Measurements from ENCODE around the gene EIF2D.
A peak's percentile ranks its signal among the peaks of the same experiment; 100 is the strongest.
"Not testable (repeated sequence)": the region's sequence is repeated elsewhere in the genome, so short reads cannot be mapped to it uniquely, and the experiment has no call there.

The EIF2D gene, protein sequence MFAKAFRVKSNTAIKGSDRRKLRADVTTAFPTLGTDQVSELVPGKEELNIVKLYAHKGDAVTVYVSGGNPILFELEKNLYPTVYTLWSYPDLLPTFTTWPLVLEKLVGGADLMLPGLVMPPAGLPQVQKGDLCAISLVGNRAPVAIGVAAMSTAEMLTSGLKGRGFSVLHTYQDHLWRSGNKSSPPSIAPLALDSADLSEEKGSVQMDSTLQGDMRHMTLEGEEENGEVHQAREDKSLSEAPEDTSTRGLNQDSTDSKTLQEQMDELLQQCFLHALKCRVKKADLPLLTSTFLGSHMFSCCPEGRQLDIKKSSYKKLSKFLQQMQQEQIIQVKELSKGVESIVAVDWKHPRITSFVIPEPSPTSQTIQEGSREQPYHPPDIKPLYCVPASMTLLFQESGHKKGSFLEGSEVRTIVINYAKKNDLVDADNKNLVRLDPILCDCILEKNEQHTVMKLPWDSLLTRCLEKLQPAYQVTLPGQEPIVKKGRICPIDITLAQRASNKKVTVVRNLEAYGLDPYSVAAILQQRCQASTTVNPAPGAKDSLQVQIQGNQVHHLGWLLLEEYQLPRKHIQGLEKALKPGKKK

GRCh38 chr1:206612129-206612876, at the start of gene EIF2D:
EIF2D (minus strand) TSS chr1:206612465; CDS start chr1:206612342, 123 bp downstream.
- peak; percentile 93 for DNase-seq

- DNase-seq: no peak
Observed at GRCh38 chr1:206661161-206661820, 49.0 kb upstream of the EIF2D start.

GRCh38 chr1:206660136-206660535, 47.9 kb upstream of the EIF2D start:
- no peak for DNase-seq

DNA sequence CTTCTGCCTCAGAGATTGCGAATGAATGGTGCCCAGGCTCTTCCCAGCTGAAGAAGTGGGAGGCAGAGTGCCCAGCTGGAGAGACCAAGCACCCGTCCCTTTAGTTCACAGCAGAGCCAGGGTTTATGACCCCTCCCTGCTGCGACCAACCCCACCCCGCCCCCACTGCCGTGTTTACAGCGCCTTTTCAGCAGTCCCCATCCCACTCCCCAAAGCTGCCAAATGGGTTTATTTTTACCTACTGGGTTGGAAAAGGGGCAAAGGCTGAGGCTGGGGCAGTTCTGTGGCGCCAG, 46.7 kb upstream of the EIF2D start:
- no peak for DNase-seq

DNA sequence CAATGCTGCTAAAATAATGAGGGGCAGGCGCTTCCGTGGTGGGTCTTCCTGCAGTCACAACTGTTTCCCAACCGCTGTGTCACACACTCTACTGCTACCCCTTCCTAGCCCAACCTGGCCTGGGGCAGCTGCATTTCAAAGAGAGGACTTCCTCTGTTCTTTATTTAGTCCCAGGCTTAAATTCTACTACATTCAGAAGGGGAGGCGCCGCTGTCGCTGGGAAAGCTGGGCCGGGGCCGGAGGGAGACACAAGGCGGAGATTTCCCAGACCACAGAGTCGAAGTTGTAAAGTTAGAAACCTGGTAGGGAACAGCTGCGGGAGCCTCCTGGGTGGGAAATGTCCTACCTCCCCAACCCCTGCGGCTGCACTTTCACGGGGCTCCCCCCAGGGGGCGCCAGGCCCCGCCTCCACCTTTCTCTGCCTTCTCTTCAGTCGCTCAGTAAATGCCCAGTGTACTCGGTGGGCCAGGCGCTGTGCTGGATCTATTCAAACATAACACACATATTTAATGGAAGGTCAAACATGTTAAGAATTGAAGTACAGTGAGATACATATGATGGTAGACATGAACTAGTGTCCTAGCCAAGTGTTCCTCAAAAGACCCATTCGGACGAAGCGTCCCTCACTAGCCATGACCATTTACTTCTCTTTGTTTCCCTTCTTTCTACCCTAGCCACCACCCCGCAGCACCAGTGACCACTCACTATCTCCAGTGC, 46.2 kb upstream of the EIF2D start:
- peak; percentile 52 for DNase-seq

DNA sequence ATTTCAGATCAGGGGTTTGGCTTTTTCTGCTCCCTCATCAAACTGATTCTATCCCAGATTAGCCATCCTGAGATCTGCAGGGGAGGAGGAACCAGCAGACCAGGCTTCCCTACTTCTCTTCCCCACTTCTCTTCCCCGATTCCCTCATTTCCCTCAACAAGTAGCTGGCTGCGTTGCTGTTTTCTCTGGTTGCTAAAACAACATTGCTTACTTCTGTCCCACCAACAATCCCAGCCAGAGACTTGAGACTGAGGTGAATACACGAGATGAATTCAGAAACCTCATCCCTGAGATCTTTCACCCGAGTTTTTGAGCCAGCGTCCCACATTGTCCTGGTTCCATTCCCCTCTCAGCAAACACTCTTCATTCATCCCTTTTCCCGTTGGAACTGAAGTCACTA, 45.5 kb upstream of the EIF2D start:
- DNase-seq: no peak

DNA sequence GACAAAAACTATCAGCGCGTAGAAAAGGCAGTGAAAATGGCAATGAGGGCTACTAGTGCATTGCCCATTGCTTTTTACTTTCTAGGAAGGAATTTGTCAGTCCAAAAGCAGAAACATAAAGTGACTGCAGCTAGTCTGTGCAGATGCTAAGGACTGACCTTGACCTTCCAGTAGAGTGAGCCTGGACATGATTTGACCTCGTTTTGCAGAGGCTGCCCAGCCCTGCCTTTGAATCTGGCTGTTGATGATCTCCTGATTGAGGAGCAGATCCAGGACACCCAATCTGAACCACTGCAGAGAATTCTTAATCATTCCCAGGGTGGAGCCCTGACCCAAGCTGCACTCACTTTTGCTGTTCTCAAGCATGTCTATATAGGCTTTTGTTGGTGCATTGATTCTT, 44.7 kb upstream of the EIF2D start:
- no peak for DNase-seq

GRCh38 chr1:206655471-206655882, 43.2 kb upstream of the EIF2D start:
- DNase-seq: no peak

GRCh38 chr1:206654828-206655227, 42.6 kb upstream of the EIF2D start:
- DNase-seq: no peak

GRCh38 chr1:206653715-206654459, 41.6 kb upstream of the EIF2D start:
- DNase-seq: no peak

DNA sequence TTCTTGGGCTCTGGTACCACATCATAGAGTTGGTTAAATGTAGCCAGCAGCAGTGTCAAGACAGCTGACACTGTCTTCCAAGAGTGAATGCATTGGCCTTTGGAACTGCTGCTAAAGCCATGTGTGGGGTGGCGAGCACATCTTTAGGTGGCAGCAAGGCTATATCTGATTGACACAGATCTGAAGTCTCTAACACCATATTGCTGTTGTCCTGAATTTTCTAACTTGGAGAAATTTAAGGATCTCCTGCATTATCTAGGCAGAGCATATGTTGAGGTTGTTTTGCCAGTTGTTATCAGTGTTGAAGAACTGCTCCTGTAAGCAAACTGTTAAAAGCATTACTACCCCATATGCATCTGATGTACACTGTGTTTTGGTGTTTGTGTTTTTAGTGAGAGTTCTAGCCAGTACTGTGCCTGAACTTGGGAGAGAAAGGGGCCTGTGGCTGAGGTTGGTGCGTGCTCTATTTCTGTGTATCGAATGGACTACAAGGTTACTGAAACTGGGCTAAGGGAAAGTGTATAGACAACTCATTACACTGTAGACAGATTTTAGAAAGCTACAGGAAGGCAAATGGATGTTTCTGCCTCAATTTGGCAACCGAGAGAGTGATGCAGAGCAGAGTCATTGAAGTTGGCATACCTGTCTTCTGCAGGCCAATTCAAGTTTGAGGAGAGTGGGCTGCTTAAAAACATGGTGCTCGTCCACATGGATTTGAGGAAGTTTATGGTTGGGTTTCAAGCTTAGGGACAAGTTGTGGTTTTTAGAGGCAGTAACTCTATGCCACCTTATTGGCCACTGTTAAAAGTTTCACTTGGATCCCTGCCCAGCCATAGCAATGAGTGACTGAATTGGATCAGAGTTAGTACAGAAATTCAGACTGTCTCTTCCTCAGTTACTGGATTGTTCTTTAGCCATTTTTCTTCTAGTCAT, 40.0 kb upstream of the EIF2D start:
- DNase-seq: no peak

DNA sequence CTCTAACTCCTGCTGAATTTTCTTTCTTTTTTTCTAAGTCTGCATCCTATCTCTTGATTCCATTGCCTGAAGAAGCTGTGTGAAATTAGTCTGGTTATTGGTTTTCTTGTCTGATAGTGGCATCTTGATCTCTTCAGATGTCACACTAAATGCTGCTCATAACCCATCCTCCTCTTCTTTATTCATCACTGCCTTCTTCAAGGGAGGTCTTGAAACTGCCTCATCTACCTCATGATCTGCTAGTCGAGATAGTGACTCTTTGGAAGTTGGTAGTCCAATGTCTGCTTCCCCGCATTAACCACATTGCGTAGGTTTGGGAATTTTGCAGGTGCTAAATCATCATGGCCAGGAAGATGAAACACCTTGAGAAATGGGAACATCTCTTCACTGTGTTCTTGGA, 38.7 kb upstream of the EIF2D start:
- no peak for DNase-seq

- DNase-seq: no peak
Observed at GRCh38 chr1:206649261-206649921, 37.1 kb upstream of the EIF2D start.

DNA sequence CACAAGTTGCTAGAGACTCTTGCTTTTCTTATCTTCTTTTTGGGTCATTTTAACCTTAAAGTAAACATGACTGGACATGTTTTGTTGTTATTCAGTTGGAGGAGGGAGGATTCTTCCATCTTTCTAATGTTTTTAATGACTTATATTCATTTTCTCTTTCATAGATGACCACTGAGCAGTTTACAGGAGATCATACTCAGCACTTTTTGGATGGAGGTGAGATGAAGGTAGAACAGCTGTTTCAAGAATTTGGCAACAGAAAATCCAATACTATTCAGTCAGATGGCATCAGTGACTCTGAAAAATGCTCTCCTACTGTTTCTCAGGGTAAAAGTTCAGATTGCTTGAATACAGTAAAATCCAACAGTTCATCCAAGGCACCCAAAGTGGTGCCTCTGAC, 35.0 kb upstream of the EIF2D start:
- no peak for DNase-seq

- no peak for DNase-seq
Observed at GRCh38 chr1:206646504-206646903, 34.2 kb upstream of the EIF2D start.

GRCh38 chr1:206643118-206643698, 30.9 kb upstream of the EIF2D start:
- no peak for DNase-seq

DNA sequence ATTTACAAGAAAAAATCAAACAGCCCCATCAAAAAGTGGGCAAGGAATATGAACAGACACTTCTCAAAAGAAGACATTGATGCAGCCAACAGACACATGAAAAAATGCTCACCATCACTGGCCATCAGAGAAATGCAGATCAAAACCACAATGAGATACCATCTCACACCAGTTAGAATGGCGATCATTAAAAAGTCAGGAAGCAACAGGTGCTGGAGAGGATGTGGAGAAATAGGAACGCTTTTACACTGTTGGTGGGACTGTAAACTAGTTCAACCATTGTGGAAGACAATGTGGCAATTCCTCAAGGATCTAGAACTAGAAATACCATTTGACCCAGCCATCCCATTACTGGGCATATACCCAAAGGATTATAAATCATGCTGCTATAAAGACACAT, 29.8 kb upstream of the EIF2D start:
- DNase-seq: not testable (repeated sequence)

- DNase-seq: no peak
Observed at GRCh38 chr1:206637605-206638004, 25.3 kb upstream of the EIF2D start.

DNA sequence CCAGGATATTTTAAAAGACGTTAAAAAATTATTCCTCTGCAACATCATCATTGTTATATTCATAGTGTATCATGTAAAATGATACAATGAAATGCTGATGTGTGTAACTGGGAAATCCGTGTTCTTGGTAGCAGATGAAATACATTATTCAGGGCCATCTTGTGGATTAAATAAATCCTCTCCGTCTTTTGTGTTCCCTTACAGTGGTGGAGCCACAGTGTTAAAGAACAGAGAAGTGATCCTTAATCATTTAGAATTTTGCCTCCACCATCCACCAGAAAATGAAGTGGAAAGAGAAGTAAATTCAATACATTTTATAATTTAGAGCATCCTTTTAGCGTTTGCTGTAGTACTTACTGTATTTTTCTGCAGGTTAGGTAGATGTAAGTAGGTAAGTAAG, 24.4 kb upstream of the EIF2D start:
- DNase-seq: no peak

- no peak for DNase-seq
Observed at GRCh38 chr1:206635978-206636345, 23.7 kb upstream of the EIF2D start.
